Hepatocyte (in vitro differentiated cells): ENCODE measurements around the gene ASB8.

Source experiments
- EZH2 ChIP-seq: fragments of 200-600 bp; sonication (generic); IDR thresholded peaks from 2 replicates; pipeline ENCODE4 v1.6.1; 2016; ENCODE audit warnings: antibody characterized with exemption, mild to moderate bottlenecking, borderline replicate concordance
- EZH2phosphoT487 ChIP-seq: fragments of 200-600 bp; sonication (generic); IDR thresholded peaks from one replicate; pipeline ENCODE4 v1.6.1; 2018; ENCODE audit warnings: antibody characterized with exemption, mild to moderate bottlenecking, low read depth, moderate library complexity; ENCODE audit not compliant: unreplicated experiment, severe bottlenecking
- TF ChIP-seq, protein P1 (sequence below): fragments of 200-600 bp; sonication (generic); IDR thresholded peaks from 2 replicates; pipeline ENCODE4 v1.5.1; 2016; ENCODE audit warnings: antibody characterized with exemption, mild to moderate bottlenecking; ENCODE audit not compliant: poor library complexity

DNA sequence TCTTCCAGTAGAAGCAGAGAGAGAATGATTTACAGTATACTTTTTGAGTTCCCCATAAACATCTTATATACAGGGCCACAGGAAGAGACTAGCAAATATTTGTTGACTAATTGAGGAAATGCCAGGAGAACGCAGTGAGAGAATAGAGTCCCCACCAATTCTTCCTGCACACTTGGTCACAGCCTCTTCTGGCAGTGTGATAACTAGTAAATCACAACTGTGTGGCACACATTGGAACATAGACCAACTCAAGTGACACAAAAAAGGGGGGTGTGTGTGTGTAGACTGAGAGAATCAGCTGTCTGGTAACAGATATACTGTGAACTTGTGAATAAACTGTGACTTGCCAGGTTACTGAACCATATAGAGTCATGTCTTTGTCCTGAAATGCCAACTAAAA lies 27.9 kb downstream of the ASB8 start:
- TF ChIP-seq, protein P1, sequence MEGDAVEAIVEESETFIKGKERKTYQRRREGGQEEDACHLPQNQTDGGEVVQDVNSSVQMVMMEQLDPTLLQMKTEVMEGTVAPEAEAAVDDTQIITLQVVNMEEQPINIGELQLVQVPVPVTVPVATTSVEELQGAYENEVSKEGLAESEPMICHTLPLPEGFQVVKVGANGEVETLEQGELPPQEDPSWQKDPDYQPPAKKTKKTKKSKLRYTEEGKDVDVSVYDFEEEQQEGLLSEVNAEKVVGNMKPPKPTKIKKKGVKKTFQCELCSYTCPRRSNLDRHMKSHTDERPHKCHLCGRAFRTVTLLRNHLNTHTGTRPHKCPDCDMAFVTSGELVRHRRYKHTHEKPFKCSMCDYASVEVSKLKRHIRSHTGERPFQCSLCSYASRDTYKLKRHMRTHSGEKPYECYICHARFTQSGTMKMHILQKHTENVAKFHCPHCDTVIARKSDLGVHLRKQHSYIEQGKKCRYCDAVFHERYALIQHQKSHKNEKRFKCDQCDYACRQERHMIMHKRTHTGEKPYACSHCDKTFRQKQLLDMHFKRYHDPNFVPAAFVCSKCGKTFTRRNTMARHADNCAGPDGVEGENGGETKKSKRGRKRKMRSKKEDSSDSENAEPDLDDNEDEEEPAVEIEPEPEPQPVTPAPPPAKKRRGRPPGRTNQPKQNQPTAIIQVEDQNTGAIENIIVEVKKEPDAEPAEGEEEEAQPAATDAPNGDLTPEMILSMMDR, result no peak
- TF ChIP-seq EZH2phosphoT487, result no peak
- TF ChIP-seq EZH2, result no peak
